SK-N-SH treated with all-trans-retinoic acid at 6 μM for 48 hours (cell line): ENCODE measurements around the gene MCM9.

Source experiments
- ATAC-seq: fragments of 200-7000 bp; cut with Tn5 transposase; 3 replicates; pipeline ENCODE4 v1.9.1; 2020; ENCODE audit warnings: mild to moderate bottlenecking, moderate library complexity
- ARNTL ChIP-seq: fragments of 450-650 bp; formaldehyde crosslinking; IDR thresholded peaks from 2 replicates; pipeline ENCODE4 v1.5.0; 2020; ENCODE audit warnings: low read depth, mild to moderate bottlenecking, moderate library complexity, borderline replicate concordance
- BACH2 ChIP-seq: fragments of 250-450 bp; sonication (Bioruptor Pico); IDR thresholded peaks from 2 replicates; pipeline ENCODE4 v1.9.0; 2021; ENCODE audit warnings: mild to moderate bottlenecking, borderline replicate concordance
- CSDC2 ChIP-seq: fragments of 250-450 bp; sonication (Bioruptor Pico); IDR thresholded peaks from 2 replicates; pipeline ENCODE4 v1.5.0; 2020; ENCODE audit warnings: mild to moderate bottlenecking, moderate library complexity
- ESRRG ChIP-seq: fragments of 250-450 bp; sonication (Bioruptor Pico); IDR thresholded peaks from 2 replicates; pipeline ENCODE4 v1.6.1; 2021; ENCODE audit warnings: mild to moderate bottlenecking
- GLIS3 ChIP-seq: fragments of 250-450 bp; sonication (Bioruptor Pico); IDR thresholded peaks from 2 replicates; pipeline ENCODE4 v1.5.0; 2020; ENCODE audit warnings: mild to moderate bottlenecking, moderate library complexity
- ISL1 ChIP-seq: fragments of 250-450 bp; sonication (Bioruptor Pico); IDR thresholded peaks from 2 replicates; pipeline ENCODE4 v2.1.2; 2022; ENCODE audit warnings: mild to moderate bottlenecking, moderate library complexity
- OSR1 ChIP-seq: fragments of 250-450 bp; sonication (Bioruptor Pico); IDR thresholded peaks from 2 replicates; pipeline ENCODE4 v1.8.0; 2022; ENCODE audit warnings: moderate library complexity, mild to moderate bottlenecking, inconsistent platforms
- PATZ1 ChIP-seq: fragments of 250-450 bp; sonication (Bioruptor Pico); IDR thresholded peaks from 2 replicates; pipeline ENCODE4 v1.8.0; 2020; ENCODE audit warnings: mild to moderate bottlenecking, moderate library complexity, borderline replicate concordance
- POU6F1 ChIP-seq: fragments of 250-450 bp; sonication (Bioruptor Pico); IDR thresholded peaks from 2 replicates; pipeline ENCODE4 v1.8.0; 2021; ENCODE audit warnings: low read depth, mild to moderate bottlenecking, moderate library complexity, borderline replicate concordance
- PPARA ChIP-seq: fragments of 250-450 bp; sonication (Bioruptor Pico); IDR thresholded peaks from 2 replicates; pipeline ENCODE4 v1.5.0; 2020; ENCODE audit warnings: mild to moderate bottlenecking, borderline replicate concordance
- RARB ChIP-seq: fragments of 250-450 bp; sonication (Bioruptor Pico); IDR thresholded peaks from 2 replicates; pipeline ENCODE4 v1.8.0; 2021; ENCODE audit warnings: mild to moderate bottlenecking, moderate library complexity
- SNAI2 ChIP-seq: fragments of 250-450 bp; sonication (Bioruptor Pico); IDR thresholded peaks from 2 replicates; pipeline ENCODE4 v1.5.0; 2020; ENCODE audit warnings: mild to moderate bottlenecking, moderate library complexity
- TOX ChIP-seq: fragments of 250-450 bp; sonication (Bioruptor Pico); IDR thresholded peaks from 2 replicates; pipeline ENCODE4 v1.8.0; 2021; ENCODE audit warnings: mild to moderate bottlenecking, moderate library complexity, borderline replicate concordance
- TSHZ2 ChIP-seq: fragments of 250-450 bp; sonication (Bioruptor Pico); IDR thresholded peaks from 2 replicates; pipeline ENCODE4 v1.5.0; 2020; ENCODE audit warnings: mild to moderate bottlenecking, moderate library complexity
- ZC3H10 ChIP-seq: fragments of 250-450 bp; sonication (Bioruptor Pico); IDR thresholded peaks from 2 replicates; pipeline ENCODE4 v1.5.1; 2021; ENCODE audit warnings: mild to moderate bottlenecking, moderate library complexity
- ZFP3 ChIP-seq: fragments of 250-450 bp; sonication (Bioruptor Pico); IDR thresholded peaks from 2 replicates; pipeline ENCODE4 v1.5.0; 2020; ENCODE audit warnings: mild to moderate bottlenecking, moderate library complexity
- ZFP30 ChIP-seq: fragments of 450-650 bp; formaldehyde crosslinking; IDR thresholded peaks from 2 replicates; pipeline ENCODE4 v1.5.0; 2022; ENCODE audit warnings: mild to moderate bottlenecking, moderate library complexity
- ZNF565 ChIP-seq: fragments of 450-650 bp; formaldehyde crosslinking; conservative IDR thresholded peaks from 2 replicates; pipeline ENCODE4 v1.5.0; 2020; ENCODE audit warnings: low read depth, mild to moderate bottlenecking, moderate library complexity
- ZNF70 ChIP-seq: fragments of 450-650 bp; formaldehyde crosslinking; IDR thresholded peaks from 2 replicates; pipeline ENCODE4 v1.5.0; 2020; ENCODE audit warnings: mild to moderate bottlenecking, moderate library complexity
- ZNF8 ChIP-seq: fragments of 450-650 bp; formaldehyde crosslinking; IDR thresholded peaks from 2 replicates; pipeline ENCODE4 v1.5.0; 2020; ENCODE audit warnings: mild to moderate bottlenecking, moderate library complexity
- TF ChIP-seq, protein P1 (sequence below): fragments of 250-450 bp; sonication (Bioruptor Pico); IDR thresholded peaks from 2 replicates; pipeline ENCODE4 v1.5.1; 2021; ENCODE audit warnings: mild to moderate bottlenecking, moderate library complexity
- TF ChIP-seq, protein P2 (sequence below): fragments of 250-450 bp; sonication (Bioruptor Pico); IDR thresholded peaks from 2 replicates; pipeline ENCODE4 v1.5.1; 2020; ENCODE audit warnings: low read depth, mild to moderate bottlenecking, moderate library complexity

The MCM9 gene

DNA sequence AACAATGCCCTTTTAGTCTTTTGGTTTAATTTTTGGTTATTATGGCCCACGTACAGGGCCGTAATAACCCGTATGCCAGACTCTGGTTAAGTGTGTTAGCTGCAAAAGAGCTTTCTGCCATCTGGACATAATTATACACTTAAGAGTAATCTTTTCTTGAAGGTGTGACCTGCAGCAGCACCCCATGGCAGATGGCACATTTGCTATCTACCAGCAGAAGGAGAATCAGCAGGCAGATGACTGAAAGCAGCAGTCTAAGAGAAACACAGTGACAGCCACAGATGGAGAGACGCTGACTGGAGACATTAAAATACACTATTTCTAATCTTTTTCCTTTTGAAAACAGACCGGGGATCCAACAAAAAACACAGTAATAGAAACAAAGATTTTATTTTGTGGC lies 22.3 kb downstream of the MCM9 start:
- TF ChIP-seq ZNF565 (CRISPR knock-in tag) (no peak), BACH2 (no peak), OSR1 (CRISPR knock-in tag) (no peak), ARNTL (no peak), ZFP3 (no peak), CSDC2 (CRISPR knock-in tag) (no peak), SNAI2 (CRISPR knock-in tag) (no peak), ZNF70 (no peak)
- TF ChIP-seq, protein P1, sequence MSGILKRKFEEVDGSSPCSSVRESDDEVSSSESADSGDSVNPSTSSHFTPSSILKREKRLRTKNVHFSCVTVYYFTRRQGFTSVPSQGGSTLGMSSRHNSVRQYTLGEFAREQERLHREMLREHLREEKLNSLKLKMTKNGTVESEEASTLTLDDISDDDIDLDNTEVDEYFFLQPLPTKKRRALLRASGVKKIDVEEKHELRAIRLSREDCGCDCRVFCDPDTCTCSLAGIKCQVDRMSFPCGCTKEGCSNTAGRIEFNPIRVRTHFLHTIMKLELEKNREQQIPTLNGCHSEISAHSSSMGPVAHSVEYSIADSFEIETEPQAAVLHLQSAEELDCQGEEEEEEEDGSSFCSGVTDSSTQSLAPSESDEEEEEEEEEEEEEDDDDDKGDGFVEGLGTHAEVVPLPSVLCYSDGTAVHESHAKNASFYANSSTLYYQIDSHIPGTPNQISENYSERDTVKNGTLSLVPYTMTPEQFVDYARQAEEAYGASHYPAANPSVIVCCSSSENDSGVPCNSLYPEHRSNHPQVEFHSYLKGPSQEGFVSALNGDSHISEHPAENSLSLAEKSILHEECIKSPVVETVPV (CRISPR knock-in tag) = no peak
- no peak for ATAC-seq

DNA sequence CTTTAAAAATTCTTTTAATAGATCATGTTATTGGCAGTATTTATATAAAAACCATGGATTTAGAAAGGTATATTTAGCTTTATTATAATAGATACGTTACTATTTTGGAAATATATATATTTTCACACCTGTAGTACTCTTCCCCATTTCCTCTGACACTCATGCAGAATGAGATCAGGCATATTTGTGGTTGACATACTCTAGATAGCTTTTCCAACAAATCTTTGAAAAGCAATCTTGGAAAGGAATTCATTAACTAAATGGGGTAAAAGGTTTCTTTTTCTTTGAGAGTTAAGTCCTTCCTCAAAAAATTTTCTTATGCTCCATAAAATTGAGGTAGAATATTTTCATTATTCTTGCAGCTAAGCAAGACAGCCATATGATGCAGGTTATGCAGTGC lies 26.5 kb downstream of the MCM9 start:
- TF ChIP-seq TSHZ2 = no peak
- no peak for TF ChIP-seq RARB (CRISPR knock-in tag)
- no peak for TF ChIP-seq ZNF8
- no peak for TF ChIP-seq ZC3H10 (CRISPR knock-in tag)
- no peak for TF ChIP-seq GLIS3
- no peak for TF ChIP-seq ZNF70
- TF ChIP-seq ESRRG (CRISPR knock-in tag) = no peak
- TF ChIP-seq OSR1 (CRISPR knock-in tag) = no peak
- no peak for TF ChIP-seq ZFP3
- TF ChIP-seq SNAI2 (CRISPR knock-in tag) = no peak
- TF ChIP-seq ARNTL = no peak
- TF ChIP-seq ISL1 (CRISPR knock-in tag) = no peak
- TF ChIP-seq BACH2 = no peak
- no peak for TF ChIP-seq POU6F1 (CRISPR knock-in tag)
- TF ChIP-seq TOX (CRISPR knock-in tag) = no peak
- TF ChIP-seq, protein P1 (CRISPR knock-in tag) = no peak
- ATAC-seq = no peak

GRCh38 chr6:118905851-118906250 lies 29.1 kb downstream of the MCM9 start:
- ATAC-seq = no peak
- TF ChIP-seq ESRRG (CRISPR knock-in tag) (no peak), PPARA (no peak), POU6F1 (CRISPR knock-in tag) (no peak), TOX (CRISPR knock-in tag) (no peak), OSR1 (CRISPR knock-in tag) (no peak), TSHZ2 (no peak), RARB (CRISPR knock-in tag) (no peak), ZC3H10 (CRISPR knock-in tag) (no peak), ZNF8 (no peak), ZNF565 (CRISPR knock-in tag) (no peak), ISL1 (CRISPR knock-in tag) (no peak), ARNTL (no peak), ZFP30 (CRISPR knock-in tag) (no peak), PATZ1 (CRISPR knock-in tag) (no peak), ZFP3 (no peak)
- TF ChIP-seq, protein P2, sequence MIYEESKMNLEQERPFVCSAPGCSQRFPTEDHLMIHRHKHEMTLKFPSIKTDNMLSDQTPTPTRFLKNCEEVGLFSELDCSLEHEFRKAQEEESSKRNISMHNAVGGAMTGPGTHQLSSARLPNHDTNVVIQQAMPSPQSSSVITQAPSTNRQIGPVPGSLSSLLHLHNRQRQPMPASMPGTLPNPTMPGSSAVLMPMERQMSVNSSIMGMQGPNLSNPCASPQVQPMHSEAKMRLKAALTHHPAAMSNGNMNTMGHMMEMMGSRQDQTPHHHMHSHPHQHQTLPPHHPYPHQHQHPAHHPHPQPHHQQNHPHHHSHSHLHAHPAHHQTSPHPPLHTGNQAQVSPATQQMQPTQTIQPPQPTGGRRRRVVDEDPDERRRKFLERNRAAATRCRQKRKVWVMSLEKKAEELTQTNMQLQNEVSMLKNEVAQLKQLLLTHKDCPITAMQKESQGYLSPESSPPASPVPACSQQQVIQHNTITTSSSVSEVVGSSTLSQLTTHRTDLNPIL (CRISPR knock-in tag) = no peak
